Esophagus (tissue), 2 donors: ENCODE measurements around the gene PDCL2. TPM values are rescaled to one million over a fixed set of nuclear protein-coding genes. Genes with fewer than 3 reads are reported as not detected.
"Not testable (repeated sequence)": the region's sequence is repeated elsewhere in the genome, so short reads cannot be mapped to it uniquely, and the experiment has no call there.

Experiments used
- H3K27ac ChIP-seq, 2 donors: one replicate each; pipeline ENCODE4 v1.5.1; 2013; ENCODE audit warnings: low read depth in 2 of 2, mild to moderate bottlenecking in 2 of 2, inconsistent platforms in 1 of 2, low read length in 1 of 2, moderate library complexity in 1 of 2
- H3K27me3 ChIP-seq, 2 donors: one replicate each; pipeline ENCODE4 v1.6.1; 2013; ENCODE audit warnings: low read length in 2 of 2, control low read depth in 1 of 2, mild to moderate bottlenecking in 1 of 2; ENCODE audit not compliant: insufficient read depth in 2 of 2, control insufficient read depth in 1 of 2
- H3K36me3 ChIP-seq, 2 donors: one replicate each; pipeline ENCODE4 v1.6.1; 2013; ENCODE audit warnings: low read length in 1 of 2; ENCODE audit not compliant: control insufficient read depth in 2 of 2, insufficient read depth in 2 of 2
- H3K4me1 ChIP-seq, 2 donors: one replicate each; pipeline ENCODE4 v1.6.1; 2013; ENCODE audit warnings: low read length in 1 of 2; ENCODE audit not compliant: control insufficient read depth in 2 of 2, insufficient read depth in 2 of 2
- H3K4me3 ChIP-seq, 2 donors: one replicate each; pipeline ENCODE4 v1.5.1; 2013; ENCODE audit warnings: low read length in 2 of 2, mild to moderate bottlenecking in 2 of 2, low read depth in 1 of 2, moderate library complexity in 1 of 2
- H3K9me3 ChIP-seq, 2 donors: one replicate each; pipeline ENCODE4 v1.6.1; 2013; ENCODE audit warnings: mild to moderate bottlenecking in 2 of 2, low read depth in 1 of 2, low read length in 1 of 2, moderate library complexity in 1 of 2; ENCODE audit not compliant: control insufficient read depth in 2 of 2, insufficient read depth in 1 of 2
- WGBS, 2 donors: extraction: QIAGEN DNeasy Blood & Tissue Kit; methylation state at CpG; one replicate each; pipeline ENCODE4 v1.1.7; 2013; 5-methylcytosine and 5-hydroxymethylcytosine counted together
- polyA plus RNA-seq, 2 donors: library from polyadenylated mRNA; stranded (reverse); fragments of 200-250 nt; gene quantifications; one replicate each; pipeline ENCODE4 v1.2.3, GENCODE V29; 2013
- donor health status: healthy with polysubstance abuse.
- donor health status: Bipolar disorder and iron deficiency.

Gene PDCL2, protein sequence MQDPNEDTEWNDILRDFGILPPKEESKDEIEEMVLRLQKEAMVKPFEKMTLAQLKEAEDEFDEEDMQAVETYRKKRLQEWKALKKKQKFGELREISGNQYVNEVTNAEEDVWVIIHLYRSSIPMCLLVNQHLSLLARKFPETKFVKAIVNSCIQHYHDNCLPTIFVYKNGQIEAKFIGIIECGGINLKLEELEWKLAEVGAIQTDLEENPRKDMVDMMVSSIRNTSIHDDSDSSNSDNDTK
- polyA plus RNA-seq, result 1 to 10 TPM in 1 of 2 donors, under 1 TPM in 1; 0.39 to 1.2 TPM

DNA sequence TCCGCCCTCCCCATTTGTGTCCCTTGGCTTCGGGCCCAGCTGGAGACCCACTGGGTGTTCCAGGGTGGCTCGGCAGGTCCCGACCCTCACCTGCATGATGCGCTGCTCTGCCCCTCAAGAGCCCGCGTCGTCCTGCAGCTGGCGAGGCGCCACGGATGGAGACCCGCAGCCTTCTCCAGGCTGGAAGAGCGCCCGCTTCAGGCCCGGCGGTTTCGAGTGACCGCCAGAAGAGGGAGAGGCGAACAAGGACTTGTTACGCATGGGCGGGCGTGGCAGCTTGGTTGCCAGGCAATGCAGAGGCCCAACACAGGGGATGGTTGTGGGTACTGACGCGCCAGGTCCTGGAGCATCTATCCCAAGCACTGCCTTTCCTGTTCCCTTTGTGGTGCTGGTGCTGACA lies at the start of gene PDCL2:
TSS of gene PDCL2 (minus strand) at position 232 of the 400 bp plus-strand sequence. CDS start at position 96, 136 bp downstream.
- H3K4me1 ChIP-seq, result no peaks in the 10 kb centered on the region
- H3K27me3 ChIP-seq, result no peaks in the 10 kb centered on the region
- WGBS, 2 donors, result 93 to 94% methylated on average over 24 of the region's 24 CpGs
- no peak within 1 kb of the TSS for H3K27ac ChIP-seq
- peaks cover 0 to 4% of the 10 kb centered on the region in 2 donors for H3K9me3 ChIP-seq
- peaks cover 0 to 3% of the 10 kb centered on the region in 2 donors for H3K36me3 ChIP-seq
- H3K4me3 ChIP-seq, result no peak within 1 kb of the TSS

DNA sequence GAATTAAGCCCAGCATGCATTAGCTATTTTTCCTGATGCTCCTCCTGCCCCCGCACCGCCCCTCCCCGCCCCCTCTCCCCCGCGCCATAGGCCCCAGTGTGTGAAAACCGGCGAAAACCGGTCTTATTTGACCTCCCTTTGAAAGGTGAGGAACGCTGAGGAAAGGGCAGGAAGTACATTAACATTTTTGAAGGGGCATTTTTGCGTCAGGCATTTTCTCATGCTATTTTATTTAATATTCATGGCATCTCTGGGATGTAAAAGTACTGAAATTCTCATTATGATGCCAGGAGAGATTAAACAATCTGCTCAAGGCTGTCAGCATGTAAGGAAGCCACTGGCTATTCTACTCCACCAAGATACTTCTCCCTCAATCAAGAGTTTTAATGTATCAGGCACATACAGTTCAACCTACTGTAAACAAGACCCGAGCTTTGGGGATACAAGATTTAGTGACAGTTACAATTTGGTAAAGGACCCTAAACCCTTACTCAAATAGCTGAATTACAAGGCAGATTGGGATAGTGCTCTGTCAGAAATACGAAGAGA lies 45.3 kb upstream of the PDCL2 start:
- Histone ChIP-seq H3K4me1 (peaks cover 4% of the 10 kb centered on the region in 2 donors), H3K4me3 (no peak overlapping the region), H3K27ac (no peak overlapping the region), H3K36me3 (no peaks in the 10 kb centered on the region), H3K27me3 (no peaks in the 10 kb centered on the region), H3K9me3 (no peaks in the 10 kb centered on the region)
- WGBS, 2 donors, result 28 to 37% methylated on average over 12 of the region's 12 CpGs

DNA sequence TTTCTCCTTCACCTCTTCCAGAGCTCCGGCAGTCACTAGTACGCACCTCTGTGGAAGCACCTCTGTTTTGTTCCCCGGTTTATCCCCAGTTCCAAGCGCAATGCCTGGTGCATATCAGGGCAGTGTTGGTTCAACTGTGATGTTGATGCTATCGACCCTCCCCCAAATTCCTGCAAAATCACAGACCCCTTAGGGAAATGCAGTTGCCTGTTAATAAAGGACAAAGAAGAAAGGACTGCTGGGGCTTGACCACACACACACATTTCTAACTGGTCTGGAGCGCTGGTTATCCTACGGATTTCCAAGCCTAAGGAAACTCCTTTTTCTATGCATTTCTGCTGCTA lies 44.6 kb upstream of the PDCL2 start:
- peak overlapping the region; percentile 73 to 94 for H3K4me3 ChIP-seq
- 10 to 19% methylated on average over 7 of the region's 7 CpGs for WGBS, 2 donors

DNA sequence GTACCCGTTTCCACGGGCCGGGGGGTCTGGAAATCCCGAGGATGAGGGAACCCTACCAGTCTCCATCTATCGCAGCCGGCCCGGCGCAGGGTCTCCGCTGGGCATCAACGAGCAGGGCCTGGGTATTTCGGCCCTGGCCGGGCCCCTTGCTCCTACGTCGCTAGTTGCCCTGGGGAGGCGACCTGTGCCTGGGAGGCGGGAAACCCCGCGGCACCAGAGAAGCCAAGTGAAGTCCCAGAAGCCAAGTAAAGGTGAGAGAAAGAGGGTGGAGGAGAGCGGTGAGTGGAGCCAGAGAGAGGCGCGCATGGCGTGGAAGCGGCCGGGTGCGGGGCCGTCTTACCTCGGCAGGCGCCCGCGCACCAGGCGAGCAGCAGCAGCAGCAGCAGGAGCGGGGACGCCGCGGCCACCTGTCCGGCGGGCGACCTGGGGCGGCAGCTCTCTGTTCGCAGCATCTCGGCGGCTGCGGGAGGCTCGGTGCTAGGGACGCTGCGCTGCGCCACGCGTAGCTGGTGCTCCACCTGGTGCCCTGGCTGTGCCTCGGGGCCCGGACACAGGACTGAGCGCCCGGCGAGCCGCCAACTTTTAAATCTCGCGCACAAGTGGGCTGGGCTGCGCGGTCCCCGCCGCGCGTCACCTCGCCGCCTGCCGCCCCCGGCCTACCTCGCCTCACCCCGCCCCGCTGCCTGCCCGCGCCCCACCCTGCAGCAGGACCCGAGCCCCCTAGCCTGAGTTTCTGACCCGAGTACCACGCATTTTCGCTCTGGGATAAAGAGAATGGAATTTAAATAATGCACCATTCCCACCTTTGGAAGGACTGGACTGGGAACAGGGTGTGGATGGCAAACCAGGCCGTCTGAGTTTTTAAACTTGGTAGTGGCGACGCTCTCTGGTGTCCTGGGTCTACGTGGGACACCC lies 44.0 kb upstream of the PDCL2 start, which contains the start of gene NMU:
TSS of gene NMU (minus strand) at position 558 of the 915 bp plus-strand sequence. CDS start at position 452, 106 bp downstream.
- H3K9me3 ChIP-seq, result no peaks in the 10 kb centered on the region
- no peaks in the 10 kb centered on the region for H3K27me3 ChIP-seq
- H3K36me3 ChIP-seq, result no peaks in the 10 kb centered on the region
- H3K4me1 ChIP-seq, result peaks cover 4% of the 10 kb centered on the region in 2 donors
- peak within 1 kb of the TSS; percentile 73 to 94 for H3K4me3 ChIP-seq
- WGBS, 2 donors, result 1 to 3% methylated on average over 55 to 80 of the region's 80 CpGs
- peak within 1 kb of the TSS; percentile 12 to 78 for H3K27ac ChIP-seq

More for the DNA sequence above, 44.6 kb upstream of the PDCL2 start:
- H3K4me1 ChIP-seq, result peaks cover 4% of the 10 kb centered on the region in 2 donors
- no peaks in the 10 kb centered on the region for H3K36me3 ChIP-seq
- no peaks in the 10 kb centered on the region for H3K27me3 ChIP-seq
- H3K9me3 ChIP-seq, result no peaks in the 10 kb centered on the region
- peak overlapping the region; percentile 12 to 59 for H3K27ac ChIP-seq

DNA sequence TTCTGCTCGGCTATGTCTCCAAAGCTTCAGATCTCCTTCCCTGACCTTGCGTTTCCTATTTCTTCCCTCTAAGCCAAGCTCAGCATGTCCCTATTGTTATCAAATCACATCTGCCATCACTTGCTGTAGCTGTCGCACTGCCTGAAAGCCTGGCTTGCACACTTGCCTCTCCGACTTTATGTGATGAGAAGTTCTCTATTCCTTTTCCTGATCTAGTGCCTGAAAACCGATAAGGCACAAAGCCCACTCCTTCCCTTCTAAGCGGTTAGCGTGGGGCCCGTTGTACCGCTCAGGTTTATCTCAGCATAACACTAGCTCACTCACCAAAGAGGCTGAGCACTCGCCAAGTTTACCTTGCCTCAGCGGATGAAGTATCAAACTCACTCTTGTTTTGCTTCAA lies 43.2 kb upstream of the PDCL2 start:
- Histone ChIP-seq H3K4me3 (peak overlapping the region; percentile 73 to 94), H3K36me3 (no peaks in the 10 kb centered on the region), H3K27me3 (no peaks in the 10 kb centered on the region), H3K4me1 (peaks cover 4% of the 10 kb centered on the region in 2 donors), H3K27ac (peak overlapping the region in 1 of 2 donors; percentile 78), H3K9me3 (no peaks in the 10 kb centered on the region)
- WGBS, 2 donors, result 3 to 4% methylated on average over 11 of the region's 11 CpGs

DNA sequence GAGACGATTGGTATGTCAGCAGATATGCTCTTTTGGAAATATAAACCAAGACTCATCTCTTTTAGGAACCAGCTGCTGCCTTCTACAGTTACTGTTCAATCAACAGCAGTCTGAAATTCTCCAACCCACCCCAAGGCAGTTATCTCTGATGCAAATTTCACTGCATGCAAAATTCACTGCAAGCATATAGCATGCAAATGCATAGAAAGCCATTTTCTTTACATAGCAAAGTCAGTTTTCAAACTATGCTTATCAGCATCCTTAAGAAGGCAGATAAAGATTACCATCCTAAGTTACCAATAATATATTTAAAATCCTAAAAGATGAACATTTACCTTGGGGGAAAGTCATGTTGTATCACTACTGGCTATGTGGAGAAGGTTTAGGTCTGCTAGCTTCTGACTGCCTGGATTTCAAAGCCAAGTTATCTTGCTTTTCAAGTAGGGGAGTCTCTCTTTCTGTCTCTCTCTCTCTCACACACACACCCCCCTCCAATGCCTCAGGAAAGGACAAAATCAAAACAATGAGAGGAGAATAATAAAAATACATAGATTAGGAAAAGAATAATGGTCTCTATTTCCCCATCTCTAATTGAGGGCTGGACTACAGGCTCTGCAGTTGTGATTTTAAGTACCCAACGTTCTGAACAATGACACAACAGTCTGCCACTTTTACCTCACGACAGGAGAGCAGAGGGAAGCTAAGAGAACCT lies 42.5 kb upstream of the PDCL2 start:
- Histone ChIP-seq H3K9me3 (no peaks in the 10 kb centered on the region), H3K27me3 (no peaks in the 10 kb centered on the region), H3K4me1 (peaks cover 4% of the 10 kb centered on the region in 2 donors), H3K36me3 (no peaks in the 10 kb centered on the region), H3K4me3 (peak overlapping the region; percentile 73 to 94), H3K27ac (no peak overlapping the region)
- 28 to 33% methylated on average over 3 of the region's 3 CpGs for WGBS, 2 donors

DNA sequence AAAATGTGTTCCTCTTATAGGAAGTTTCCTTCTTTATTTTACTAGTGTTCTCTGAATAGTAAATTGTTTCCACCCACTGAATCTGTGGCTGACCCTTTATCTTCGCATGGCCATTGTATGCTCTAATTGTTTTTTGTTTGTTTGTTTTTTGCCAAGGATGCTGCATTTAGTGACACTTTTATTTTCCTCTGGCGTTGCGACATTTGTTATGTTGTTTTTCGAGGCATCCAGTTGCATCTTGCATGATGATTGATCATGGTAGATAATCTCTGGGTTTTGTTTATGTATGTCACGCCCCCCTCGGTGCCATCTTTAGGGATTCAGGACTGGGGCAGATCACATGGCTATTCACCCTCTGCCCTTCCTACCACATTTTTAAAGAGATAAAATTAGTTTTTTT lies 41.9 kb upstream of the PDCL2 start:
- H3K27me3 ChIP-seq, result no peaks in the 10 kb centered on the region
- H3K4me3 ChIP-seq, result no peak overlapping the region
- no peaks in the 10 kb centered on the region for H3K9me3 ChIP-seq
- no peak overlapping the region for H3K27ac ChIP-seq
- WGBS, 2 donors, result 71 to 74% methylated on average over 6 of the region's 6 CpGs
- H3K36me3 ChIP-seq, result no peaks in the 10 kb centered on the region
- H3K4me1 ChIP-seq, result peaks cover 4% of the 10 kb centered on the region in 2 donors

DNA sequence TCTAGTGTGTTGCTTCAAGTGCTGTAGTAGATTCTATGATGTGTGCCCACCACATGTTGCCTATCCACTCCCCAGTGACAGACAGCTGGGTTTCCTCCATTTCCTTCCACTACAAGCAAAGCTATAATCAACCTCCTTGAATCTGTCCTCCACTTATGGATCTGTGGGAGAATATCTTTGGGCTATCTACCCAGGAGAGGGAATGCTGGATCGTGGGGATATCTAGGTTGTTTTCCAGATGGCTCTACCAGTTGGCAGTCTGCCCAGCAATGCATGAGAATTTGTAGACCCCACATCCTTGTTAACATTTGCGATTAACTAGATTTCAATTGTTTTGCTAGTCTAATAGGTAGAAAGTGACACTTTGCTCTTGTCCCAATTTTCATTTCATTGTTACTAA lies 33.8 kb upstream of the PDCL2 start:
- Histone ChIP-seq H3K4me3 (no peak overlapping the region), H3K27me3 (no peaks in the 10 kb centered on the region), H3K27ac (no peak overlapping the region), H3K9me3 (no peaks in the 10 kb centered on the region), H3K36me3 (peaks cover 0 to 2% of the 10 kb centered on the region in 2 donors), H3K4me1 (no peaks in the 10 kb centered on the region)
- WGBS, 2 donors, result 58 to 72% methylated on average over 2 of the region's 2 CpGs

DNA sequence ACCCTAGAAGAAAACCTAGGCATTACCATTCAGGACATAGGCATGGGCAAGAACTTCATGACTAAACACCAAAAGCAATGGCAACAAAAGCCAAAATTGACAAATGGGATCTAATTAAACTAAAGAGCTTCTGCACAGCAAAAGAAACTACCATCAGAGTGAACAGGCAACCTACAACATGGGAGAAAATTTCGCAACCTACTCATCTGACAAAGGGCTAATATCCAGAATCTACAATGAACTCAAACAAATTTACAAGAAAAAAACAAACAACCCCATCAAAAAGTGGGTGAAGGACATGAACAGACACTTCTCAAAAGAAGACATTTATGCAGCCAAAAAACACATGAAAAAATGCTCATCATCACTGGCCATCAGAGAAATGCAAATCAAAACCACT lies 32.0 kb upstream of the PDCL2 start:
- 55 to 72% methylated on average over 1 of the region's 1 CpG for WGBS, 2 donors
- not testable (repeated sequence) for H3K4me1 ChIP-seq, H3K27ac ChIP-seq, H3K36me3 ChIP-seq, H3K4me3 ChIP-seq, H3K9me3 ChIP-seq, H3K27me3 ChIP-seq
